Calu3 (cell line): Measurements from ENCODE around the gene S100A10. TPM values are rescaled to one million over a fixed set of nuclear protein-coding genes. Genes with fewer than 3 reads are reported as not detected.
A peak's percentile ranks its signal among the peaks of the same experiment; 100 is the strongest.

ENCODE experiments used
- BruUV-seq: library from RNA; stranded (reverse); fragments of 400-500 nt; replicated peaks from 2 replicates; lab custom pipeline; 2021; lab: Mats Ljungman, UMichigan
- CTCF ChIA-PET: fragments of 300-600 bp; sonication (Branson Sonifier 250); formaldehyde crosslinking; loops from one replicate; lab custom pipeline; 2022; ENCODE audit warnings: antibody characterized with exemption; lab: Charles Lee
- DNase-seq: peaks from one replicate; pipeline ENCODE4 v3.0.0; 2022
- H3K27ac Mint-ChIP-seq: one replicate; pipeline ENCODE4 v1.8.0; 2022; ENCODE audit warnings: mixed read lengths; ENCODE audit not compliant: unreplicated experiment
- H3K27me3 Mint-ChIP-seq: one replicate; pipeline ENCODE4 v1.8.0; 2022; ENCODE audit warnings: mixed read lengths; ENCODE audit not compliant: unreplicated experiment
- H3K36me3 Mint-ChIP-seq: one replicate; pipeline ENCODE4 v1.8.0; 2022; ENCODE audit warnings: mild to moderate bottlenecking, moderate library complexity, mixed read lengths; ENCODE audit not compliant: insufficient read depth, unreplicated experiment
- H3K4me1 Mint-ChIP-seq: one replicate; pipeline ENCODE4 v1.8.0; 2022; ENCODE audit warnings: mild to moderate bottlenecking, low read depth, mixed read lengths; ENCODE audit not compliant: unreplicated experiment
- H3K4me3 Mint-ChIP-seq: one replicate; pipeline ENCODE4 v1.8.0; 2022; ENCODE audit warnings: mild to moderate bottlenecking, low read depth, moderate library complexity, mixed read lengths; ENCODE audit not compliant: unreplicated experiment
- H3K9me3 Mint-ChIP-seq: one replicate; pipeline ENCODE4 v1.8.0; 2022; ENCODE audit warnings: low read depth, mixed read lengths; ENCODE audit not compliant: unreplicated experiment
- CTCF ChIP-seq: fragments of 200-600 bp; IDR thresholded peaks from one replicate; pipeline ENCODE4 v1.8.0; 2022; ENCODE audit warnings: antibody characterized with exemption; ENCODE audit not compliant: unreplicated experiment
- intact Hi-C: fragments of 100-400 bp; cut with micrococcal nuclease; formaldehyde crosslinking; loops from one replicate; pipeline ENCODE4 v1.10.0; 2022; ENCODE audit not compliant: unreplicated experiment
- total RNA-seq: library from RNA; stranded (reverse); gene quantifications from 2 replicates; pipeline ENCODE4 v1.2.3, GENCODE V29; 2022

Gene S100A10
- total RNA-seq, 1 experiment from 2014 or later: 882 TPM

DNA sequence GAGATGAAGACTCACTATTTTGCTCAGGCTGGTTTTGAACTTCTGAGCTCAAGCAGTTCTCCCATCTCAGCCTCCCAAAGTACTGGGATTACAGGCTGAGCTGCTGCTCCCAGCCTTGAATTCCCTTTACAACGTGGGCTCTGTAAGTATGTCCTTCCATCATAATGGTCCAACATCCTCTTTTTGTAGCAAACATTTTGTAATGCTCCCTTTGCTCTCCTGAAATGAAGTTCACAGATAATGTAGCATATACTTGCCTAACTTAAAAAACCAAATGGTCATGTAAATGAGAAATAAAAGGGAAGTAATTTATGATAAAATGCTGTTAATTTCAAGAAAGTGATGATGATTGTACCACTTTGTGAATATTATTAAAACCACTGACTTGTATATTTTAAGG is 53.9 kb downstream of the S100A10 start:
- CTCF ChIA-PET: interaction anchor here (2.0 kb wide), 1 partner anchor 31 kb away, joined by 9 read pairs; no protein-coding TSS in a partner anchor
- Mint-ChIP-seq H3K9me3 (no peaks in the 10 kb centered on the region), H3K36me3 (peaks cover 7% of the 10 kb centered on the region), H3K4me1 (peaks cover 29% of the 10 kb centered on the region), H3K27me3 (no peaks in the 10 kb centered on the region), H3K4me3 (no peak overlapping the region), H3K27ac (no peak overlapping the region)
- no peak for TF ChIP-seq CTCF
- intact Hi-C loops: loop anchor here (5.0 kb wide), 1 partner anchor 248 kb away; no protein-coding TSS in a partner anchor
- no peak for DNase-seq
- BruUV-seq: no TSS peak

DNA sequence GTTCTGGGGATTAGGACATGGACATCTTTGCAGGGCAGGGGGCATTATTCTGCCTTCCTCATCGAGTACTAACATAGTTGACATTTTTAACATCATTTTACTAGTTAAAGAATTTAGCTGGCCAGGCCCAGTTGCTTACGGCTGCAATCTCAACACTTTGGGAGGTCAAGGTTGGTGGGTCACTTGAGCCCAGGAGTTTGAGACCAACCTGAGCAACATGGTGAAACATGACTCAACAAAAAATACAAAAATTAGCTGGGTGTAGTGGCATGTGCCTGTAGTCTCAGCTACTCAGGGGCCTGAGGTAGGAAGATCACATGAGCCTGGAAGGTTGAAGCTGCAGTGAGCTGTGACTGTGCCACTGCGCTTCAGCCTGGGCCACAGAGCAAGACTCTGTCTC is 54.5 kb downstream of the S100A10 start:
- intact Hi-C loops: loop anchor here (5.0 kb wide), 1 partner anchor 248 kb away; no protein-coding TSS in a partner anchor
- TF ChIP-seq CTCF: no peak
- peaks cover 34% of the 10 kb centered on the region for H3K4me1 Mint-ChIP-seq
- no peak overlapping the region for H3K4me3 Mint-ChIP-seq
- CTCF ChIA-PET: interaction anchor here (0.6 to 1.6 kb wide), 2 partner anchors 29 to 1500 kb away, joined by 3 to 4 read pairs; no protein-coding TSS in a partner anchor
- no peak overlapping the region for H3K27ac Mint-ChIP-seq
- no peaks in the 10 kb centered on the region for H3K9me3 Mint-ChIP-seq
- BruUV-seq: no TSS peak
- DNase-seq: no peak
- no peaks in the 10 kb centered on the region for H3K27me3 Mint-ChIP-seq
- peaks cover 7% of the 10 kb centered on the region for H3K36me3 Mint-ChIP-seq

DNA sequence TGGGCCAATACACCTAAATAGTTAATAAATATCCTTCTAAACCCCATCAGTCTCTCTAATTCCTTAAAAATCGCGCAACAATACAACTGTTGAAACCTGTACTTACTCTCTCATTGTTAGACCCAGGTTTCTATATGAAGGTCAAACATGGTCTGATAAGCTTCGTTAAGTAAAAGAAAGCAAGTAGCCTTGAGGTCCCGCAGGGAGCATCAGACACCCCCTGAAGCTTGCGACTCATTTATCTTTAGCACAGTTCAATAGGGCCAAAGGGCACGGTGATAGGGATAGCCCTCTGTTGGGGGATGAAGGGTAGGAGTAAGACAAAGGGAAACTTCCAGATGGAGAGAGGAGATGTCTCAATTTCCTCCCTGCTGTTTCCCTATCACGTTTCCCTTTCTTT is 57.0 kb downstream of the S100A10 start:
- TF ChIP-seq CTCF: no peak
- BruUV-seq: no TSS peak
- Mint-ChIP-seq H3K36me3 (peaks cover 7% of the 10 kb centered on the region), H3K27ac (peak overlapping the region; percentile 60), H3K4me3 (peak overlapping the region; percentile 17), H3K9me3 (no peaks in the 10 kb centered on the region), H3K4me1 (peaks cover 38% of the 10 kb centered on the region), H3K27me3 (no peaks in the 10 kb centered on the region)
- intact Hi-C loops: loop anchor here (5.0 kb wide), 1 partner anchor 251 kb away; no protein-coding TSS in a partner anchor
- no peak for DNase-seq
- CTCF ChIA-PET: interaction anchor here (1.1 to 6.7 kb wide), 7 partner anchors 8 to 98 kb away, joined by 3 to 90 read pairs (median 6); no protein-coding TSS in a partner anchor

- TF ChIP-seq CTCF: no peak
- H3K27ac Mint-ChIP-seq: peak overlapping the region; percentile 60
- BruUV-seq: no TSS peak
- H3K36me3 Mint-ChIP-seq: peaks cover under 1% of the 10 kb centered on the region
- intact Hi-C loops: loop anchor here (2.0 to 5.0 kb wide), 3 partner anchors 29 to 251 kb away; no protein-coding TSS in a partner anchor
- H3K4me1 Mint-ChIP-seq: peaks cover 32% of the 10 kb centered on the region
- CTCF ChIA-PET: interaction anchor here (1.1 to 6.7 kb wide), 9 partner anchors 8 to 98 kb away, joined by 3 to 90 read pairs (median 6); no protein-coding TSS in a partner anchor
- peak overlapping the region; percentile 17 for H3K4me3 Mint-ChIP-seq
- no peaks in the 10 kb centered on the region for H3K9me3 Mint-ChIP-seq
- no peak for DNase-seq
- H3K27me3 Mint-ChIP-seq: no peaks in the 10 kb centered on the region
These were observed 57.6 kb downstream of the S100A10 start for GRCh38 chr1:151935894-151936602.
